PFSK-1 (cell line): ENCODE measurements around the gene FMNL2.

Experiments used
- FOXP2 ChIP-seq: optimal IDR thresholded peaks from 2 replicates; pipeline ENCODE3; 2011; ENCODE audit warnings: borderline replicate concordance, control low read depth, inconsistent platforms; ENCODE audit not compliant: insufficient read depth; ENCODE audit errors: extremely low read length, extremely low read depth
- POLR2AphosphoS5 ChIP-seq: IDR thresholded peaks from 2 replicates; pipeline ENCODE4 v1.6.1; 2012; ENCODE audit warnings: low read depth, mild to moderate bottlenecking, control low read depth, low read length, moderate library complexity
- SIN3A ChIP-seq: IDR thresholded peaks from 2 replicates; pipeline ENCODE4 v1.6.1; 2012; ENCODE audit warnings: mild to moderate bottlenecking, low read length, moderate library complexity, borderline replicate concordance; ENCODE audit not compliant: insufficient read depth
- TAF1 ChIP-seq: IDR thresholded peaks from 2 replicates; pipeline ENCODE4 v1.6.1; 2012; ENCODE audit warnings: low read length, control low read depth, borderline replicate concordance; ENCODE audit not compliant: insufficient read depth
- TF ChIP-seq, protein P1 (sequence below), 2 experiments: IDR thresholded peaks; 2 replicates each; pipeline versions ENCODE4 v1.6.1 to v1.8.0; 2011 to 2012; ENCODE audit warnings: low read depth in 2 of 2, low read length in 2 of 2, control low read depth in 1 of 2, inconsistent platforms in 1 of 2, mild to moderate bottlenecking in 1 of 2, moderate library complexity in 1 of 2; ENCODE audit not compliant: insufficient read depth in 1 of 2

GRCh38 chr2:152391318-152391717 is 56.3 kb downstream of the FMNL2 start:
- TF ChIP-seq POLR2AphosphoS5 = no peak
- TF ChIP-seq, protein P1, sequence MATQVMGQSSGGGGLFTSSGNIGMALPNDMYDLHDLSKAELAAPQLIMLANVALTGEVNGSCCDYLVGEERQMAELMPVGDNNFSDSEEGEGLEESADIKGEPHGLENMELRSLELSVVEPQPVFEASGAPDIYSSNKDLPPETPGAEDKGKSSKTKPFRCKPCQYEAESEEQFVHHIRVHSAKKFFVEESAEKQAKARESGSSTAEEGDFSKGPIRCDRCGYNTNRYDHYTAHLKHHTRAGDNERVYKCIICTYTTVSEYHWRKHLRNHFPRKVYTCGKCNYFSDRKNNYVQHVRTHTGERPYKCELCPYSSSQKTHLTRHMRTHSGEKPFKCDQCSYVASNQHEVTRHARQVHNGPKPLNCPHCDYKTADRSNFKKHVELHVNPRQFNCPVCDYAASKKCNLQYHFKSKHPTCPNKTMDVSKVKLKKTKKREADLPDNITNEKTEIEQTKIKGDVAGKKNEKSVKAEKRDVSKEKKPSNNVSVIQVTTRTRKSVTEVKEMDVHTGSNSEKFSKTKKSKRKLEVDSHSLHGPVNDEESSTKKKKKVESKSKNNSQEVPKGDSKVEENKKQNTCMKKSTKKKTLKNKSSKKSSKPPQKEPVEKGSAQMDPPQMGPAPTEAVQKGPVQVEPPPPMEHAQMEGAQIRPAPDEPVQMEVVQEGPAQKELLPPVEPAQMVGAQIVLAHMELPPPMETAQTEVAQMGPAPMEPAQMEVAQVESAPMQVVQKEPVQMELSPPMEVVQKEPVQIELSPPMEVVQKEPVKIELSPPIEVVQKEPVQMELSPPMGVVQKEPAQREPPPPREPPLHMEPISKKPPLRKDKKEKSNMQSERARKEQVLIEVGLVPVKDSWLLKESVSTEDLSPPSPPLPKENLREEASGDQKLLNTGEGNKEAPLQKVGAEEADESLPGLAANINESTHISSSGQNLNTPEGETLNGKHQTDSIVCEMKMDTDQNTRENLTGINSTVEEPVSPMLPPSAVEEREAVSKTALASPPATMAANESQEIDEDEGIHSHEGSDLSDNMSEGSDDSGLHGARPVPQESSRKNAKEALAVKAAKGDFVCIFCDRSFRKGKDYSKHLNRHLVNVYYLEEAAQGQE (IDR thresholded peaks at IDR 0.05; ENCODE audit: insufficient read depth in 1 of 2, low read depth in 2 of 2, low read length in 2 of 2) = no peak
- TF ChIP-seq SIN3A = no peak
- TF ChIP-seq TAF1 = no peak
- no peak for TF ChIP-seq FOXP2
